ENCODE measurements around the gene SNX14. TPM values are rescaled to one million over a fixed set of nuclear protein-coding genes. Genes with fewer than 3 reads are reported as not detected.

The SNX14 gene
- total and polyA plus RNA-seq, 2 of the 8 experiments (the other 6 are each of a cell fraction or from before 2014, with no cell fraction given): 11.9 to 24.2 TPM

- no peak for DNase-seq (ENCODE audit: low read depth in 1 of 2, low spot score in 2 of 2)
- H3K56ac ChIP-seq (replicated peaks; ENCODE audit: insufficient read length, low read depth, low read length): no peak overlapping the region
- H3K79me2 ChIP-seq (ENCODE audit: control insufficient read depth in 1 of 2, insufficient read depth in 2 of 2, low read length in 2 of 2): no peaks in the 10 kb centered on the region
- no peaks in the 10 kb centered on the region for H3K36me3 ChIP-seq (ENCODE audit: control insufficient read depth in 2 of 4, insufficient read depth in 4 of 4, low read length in 3 of 4)
- H2AK5ac ChIP-seq (ENCODE audit: low read depth, low read length): no peak overlapping the region
- CTCF ChIA-PET (ENCODE audit: partially characterized antibody): interaction anchor here (0.9 to 9.5 kb wide), 2 partner anchors 14 to 142 kb away, joined by 3 to 71 read pairs; no protein-coding TSS in a partner anchor
- no peak overlapping the region for H2BK5ac ChIP-seq (ENCODE audit: low read depth, low read length)
- H2BK15ac ChIP-seq (ENCODE audit: low read length): no peak overlapping the region
- H3K4ac ChIP-seq (replicated peaks; ENCODE audit: insufficient read length, low read depth, low read length): no peak overlapping the region
- no peak overlapping the region for H4K5ac ChIP-seq (ENCODE audit: insufficient read length, low read depth, low read length)
- no peaks in the 10 kb centered on the region for H3K23me2 ChIP-seq (ENCODE audit: low read depth, low read length)
- no peak overlapping the region for H3K27ac ChIP-seq (ENCODE audit: low read depth, low read length)
- H3K18ac ChIP-seq (ENCODE audit: extremely low read depth, low read length): no peak overlapping the region
- no peak overlapping the region for H2AFZ ChIP-seq (ENCODE audit: low read length)
- H2BK12ac ChIP-seq (ENCODE audit: low read depth, low read length): no peak overlapping the region
- H2BK20ac ChIP-seq (ENCODE audit: low read length): no peak overlapping the region
- no peak overlapping the region for H4K8ac ChIP-seq (ENCODE audit: extremely low read depth, insufficient read depth, low read length)
- H3K9me3 ChIP-seq (ENCODE audit: insufficient read depth in 2 of 2, low read depth in 1 of 2, low read length in 1 of 2): peaks cover 7 to 8% of the 10 kb centered on the region in 2 experiments; a peak in 3 of 4 replicates
- H3K9ac ChIP-seq (replicated peaks in 1 of 4; ENCODE audit: extremely low read depth in 1 of 4, low read depth in 3 of 4, low read length in 3 of 4): no peak overlapping the region
- H3K4me1 ChIP-seq (replicated peaks in 1 of 4; ENCODE audit: control insufficient read depth in 3 of 4, insufficient read depth in 4 of 4, low read length in 3 of 4): no peaks in the 10 kb centered on the region
- TF ChIP-seq SIX5 (IDR thresholded peaks at IDR 0.05; ENCODE audit: low read depth, low read length) (no peak), HDAC2 (IDR thresholded peaks at IDR 0.05; ENCODE audit: borderline replicate concordance in 1 of 2, low read depth in 2 of 2, low read length in 2 of 2) (no peak), NRF1 (IDR thresholded peaks at IDR 0.05; ENCODE audit: low read depth, low read length) (no peak), GABPA (IDR thresholded peaks at IDR 0.05; ENCODE audit: borderline replicate concordance, insufficient read depth, low read length) (no peak), SP1 (IDR thresholded peaks at IDR 0.05; ENCODE audit: low read depth, low read length) (no peak), CBX5 (IDR thresholded peaks at IDR 0.05; ENCODE audit: low read depth, low read length) (no peak), SUZ12 (IDR thresholded peaks at IDR 0.05; ENCODE audit: low read length) (no peak), RBBP5 (IDR thresholded peaks at IDR 0.05; ENCODE audit: borderline replicate concordance, low read depth, low read length) (no peak), JUN (IDR thresholded peaks at IDR 0.05; ENCODE audit: low read depth, low read length) (no peak), TBP (IDR thresholded peaks at IDR 0.05; ENCODE audit: low read depth, low read length) (no peak), CHD1 (IDR thresholded peaks at IDR 0.05; ENCODE audit: low read depth, low read length) (no peak), TAF7 (optimal IDR thresholded peaks at IDR 0.05; ENCODE audit: borderline replicate concordance, low read depth, low read length) (no peak), POLR2AphosphoS5 (IDR thresholded peaks at IDR 0.05; ENCODE audit: low read depth, low read length) (no peak), USF2 (IDR thresholded peaks at IDR 0.05; ENCODE audit: low read length) (no peak)
- no peak overlapping the region for H3K4me2 ChIP-seq (ENCODE audit: insufficient read depth in 1 of 2, low read depth in 2 of 2, low read length in 2 of 2)
- no peak overlapping the region for H2BK120ac ChIP-seq (replicated peaks; ENCODE audit: low read depth, low read length)
- H4K91ac ChIP-seq (replicated peaks; ENCODE audit: insufficient read length, low read length): no peak overlapping the region
- no peak for FAIRE-seq
- WGBS, 2 experiments (ENCODE audit: extremely low coverage in 1 of 2, insufficient coverage in 1 of 2, insufficient read length in 1 of 2, insufficient replicate concordance in 2 of 2, low coverage in 1 of 2, low lambda C conversion rate in 2 of 2, missing lambda C conversion rate in 1 of 2): 96% methylated on average over 5 of the region's 5 CpGs; no CpG with 5 or more reads in 1 of the 2 experiments
- H3K79me1 ChIP-seq (ENCODE audit: low read depth, low read length): no peaks in the 10 kb centered on the region
- no peak overlapping the region for H3K4me3 ChIP-seq (ENCODE audit: extremely low read depth in 1 of 4, insufficient read depth in 2 of 4, low read depth in 3 of 4, low read length in 4 of 4)
- no peaks in the 10 kb centered on the region for H4K20me1 ChIP-seq (replicated peaks in 1 of 2; ENCODE audit: control insufficient read depth in 1 of 2, insufficient read depth in 2 of 2, low read length in 2 of 2)
- H3K23ac ChIP-seq (ENCODE audit: insufficient read length): no peak overlapping the region
- POLR2A ChIA-PET (ENCODE audit: partially characterized antibody): no interaction called here
- H3K27me3 ChIP-seq (replicated peaks in 1 of 4; ENCODE audit: control insufficient read depth in 3 of 4, extremely low read depth in 1 of 4, insufficient read depth in 3 of 4, low read length in 3 of 4): no peaks in the 10 kb centered on the region
- no peak overlapping the region for H3K14ac ChIP-seq (ENCODE audit: insufficient read length)
These were observed 96.8 kb downstream of the SNX14 start for GRCh38 chr6:85496856-85497255.

Measured in H1 (cell line).